Upper lobe of left lung (tissue), 6 donors: ENCODE results near the gene SEMA3A. TPM values are rescaled to one million over a fixed set of nuclear protein-coding genes. Genes with fewer than 3 reads are reported as not detected.

ENCODE experiments used
- ATAC-seq, 2 donors: fragments of 200-7000 bp; cut with Tn5 transposase; one replicate each; pipeline ENCODE4 v1.9.1; 2022; ENCODE audit warnings: mild to moderate bottlenecking in 2 of 2, moderate library complexity in 2 of 2; ENCODE audit not compliant: low FRiP score in 2 of 2
- DNase-seq, 2 donors: peaks; one replicate each; pipeline ENCODE4 v3.0.0-alpha.2; 2019 to 2020
- H3K27ac ChIP-seq, 4 donors: fragments of 200-600 bp; sonication (generic); one replicate each; pipeline ENCODE4 v1.5.1; 2016 to 2019
- H3K27me3 ChIP-seq, 4 donors: fragments of 200-600 bp; sonication (generic); one replicate each; pipeline ENCODE4 v1.5.1; 2017 to 2019
- H3K36me3 ChIP-seq, 4 donors: fragments of 200-600 bp; sonication (generic); one replicate each; pipeline ENCODE4 v1.5.1; 2016 to 2019
- H3K4me1 ChIP-seq, 4 donors: fragments of 200-600 bp; sonication (generic); one replicate each; pipeline ENCODE4 v1.5.1; 2018 to 2019
- H3K4me3 ChIP-seq, 4 donors: fragments of 200-600 bp; sonication (generic); one replicate each; pipeline ENCODE4 v1.5.1; 2017 to 2019; ENCODE audit warnings: mild to moderate bottlenecking in 2 of 4, moderate library complexity in 1 of 4
- H3K9me3 ChIP-seq, 4 donors: fragments of 200-600 bp; sonication (generic); one replicate each; pipeline ENCODE4 v1.5.1; 2018 to 2019
- EP300 ChIP-seq, 4 donors: sonication (generic); formaldehyde crosslinking; IDR thresholded peaks; one replicate each; pipeline ENCODE4 v1.5.1; 2017; ENCODE audit warnings: antibody characterized with exemption in 4 of 4, control low read depth in 2 of 4
- POLR2A ChIP-seq, 4 donors: fragments of 450-650 bp; IDR thresholded peaks; one replicate each; pipeline ENCODE4 v1.5.1; 2016 to 2017; ENCODE audit warnings: antibody characterized with exemption in 4 of 4, mild to moderate bottlenecking in 2 of 4
- POLR2AphosphoS5 ChIP-seq, 2 donors: sonication (generic); formaldehyde crosslinking; IDR thresholded peaks; one replicate each; pipeline ENCODE4 v1.5.1; 2017; ENCODE audit warnings: antibody characterized with exemption in 2 of 2
- whole genome bisulfite sequencing, 2 donors: methylation state at CpG; one replicate each; pipeline ENCODE4 v1.1.5; 2017 to 2018; 5-methylcytosine and 5-hydroxymethylcytosine counted together
- total RNA-seq, 6 donors: library from RNA; depleted of rRNA in 4 of 6; stranded (reverse); fragments of >200 nt in 4 of 6; gene quantifications; one replicate each; pipeline versions ENCODE4 v1.1.0 to v1.2.1, GENCODE V29; 2016 to 2021
- TF ChIP-seq, protein P1 (sequence below), 6 experiments: fragments of 450-650 bp in 4 of 6; fragments of 200-600 bp in 2 of 6; sonication (generic) in 2 of 6; IDR thresholded peaks; one replicate each; pipeline ENCODE4 v1.5.1; 2016 to 2019; ENCODE audit warnings: antibody characterized with exemption in 6 of 6
- donor health status: DM: no; HTN: no; CAD: no; lungs with moderate emphysema.
- donor health status: DM: no; HTN: yes; CAD: no; lungs with severe emphysema.

SEMA3A gene
- total RNA-seq, 6 donors from 2014 or later = 1.0 to 8.8 (median 3.1) TPM

DNA sequence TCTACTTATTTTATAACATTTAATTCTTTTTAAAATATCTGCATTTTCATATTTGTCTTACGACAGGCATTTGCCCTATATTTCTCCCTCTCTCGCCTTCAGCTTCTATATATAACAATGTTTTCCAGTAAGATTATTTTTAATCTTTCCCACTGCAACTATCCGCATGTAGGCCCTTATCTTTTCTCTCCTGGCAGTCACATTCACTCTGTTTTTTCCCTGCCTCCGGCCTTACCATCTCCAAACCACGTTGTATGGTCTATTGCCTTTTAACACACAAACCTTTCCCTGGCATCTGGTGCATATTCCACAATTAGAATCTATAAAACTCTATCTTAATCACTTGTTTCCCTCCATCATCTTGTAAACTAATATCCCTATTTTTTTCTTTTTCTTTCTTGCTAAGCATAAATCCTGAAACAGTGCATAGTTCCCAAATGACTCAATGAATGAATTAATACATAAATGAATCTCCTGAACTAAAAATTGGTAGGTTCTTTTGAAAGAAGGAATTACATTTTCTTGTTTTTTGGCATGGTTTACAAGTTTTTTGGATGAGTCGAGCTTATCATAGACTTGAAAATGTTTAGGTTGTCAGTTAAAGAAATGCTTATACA is 173.2 kb downstream of the SEMA3A start:
- DNase-seq (no peak), ATAC-seq (no peak)
- no peaks in the 10 kb centered on the region for H3K36me3 ChIP-seq
- peaks cover 0 to 10% (median 3%) of the 10 kb centered on the region in 4 donors for H3K4me1 ChIP-seq
- TF ChIP-seq POLR2A (IDR thresholded peaks at IDR 0.05) (no peak), EP300 (IDR thresholded peaks at IDR 0.05) (no peak), POLR2AphosphoS5 (IDR thresholded peaks at IDR 0.05) (no peak)
- TF ChIP-seq, protein P1, sequence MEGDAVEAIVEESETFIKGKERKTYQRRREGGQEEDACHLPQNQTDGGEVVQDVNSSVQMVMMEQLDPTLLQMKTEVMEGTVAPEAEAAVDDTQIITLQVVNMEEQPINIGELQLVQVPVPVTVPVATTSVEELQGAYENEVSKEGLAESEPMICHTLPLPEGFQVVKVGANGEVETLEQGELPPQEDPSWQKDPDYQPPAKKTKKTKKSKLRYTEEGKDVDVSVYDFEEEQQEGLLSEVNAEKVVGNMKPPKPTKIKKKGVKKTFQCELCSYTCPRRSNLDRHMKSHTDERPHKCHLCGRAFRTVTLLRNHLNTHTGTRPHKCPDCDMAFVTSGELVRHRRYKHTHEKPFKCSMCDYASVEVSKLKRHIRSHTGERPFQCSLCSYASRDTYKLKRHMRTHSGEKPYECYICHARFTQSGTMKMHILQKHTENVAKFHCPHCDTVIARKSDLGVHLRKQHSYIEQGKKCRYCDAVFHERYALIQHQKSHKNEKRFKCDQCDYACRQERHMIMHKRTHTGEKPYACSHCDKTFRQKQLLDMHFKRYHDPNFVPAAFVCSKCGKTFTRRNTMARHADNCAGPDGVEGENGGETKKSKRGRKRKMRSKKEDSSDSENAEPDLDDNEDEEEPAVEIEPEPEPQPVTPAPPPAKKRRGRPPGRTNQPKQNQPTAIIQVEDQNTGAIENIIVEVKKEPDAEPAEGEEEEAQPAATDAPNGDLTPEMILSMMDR (IDR thresholded peaks at IDR 0.05) = no peak
- no peak overlapping the region for H3K4me3 ChIP-seq
- WGBS, 2 donors = 84 to 86% methylated on average over 6 of the region's 6 CpGs
- no peaks in the 10 kb centered on the region for H3K27me3 ChIP-seq
- H3K9me3 ChIP-seq = no peaks in the 10 kb centered on the region
- no peak overlapping the region for H3K27ac ChIP-seq

DNA sequence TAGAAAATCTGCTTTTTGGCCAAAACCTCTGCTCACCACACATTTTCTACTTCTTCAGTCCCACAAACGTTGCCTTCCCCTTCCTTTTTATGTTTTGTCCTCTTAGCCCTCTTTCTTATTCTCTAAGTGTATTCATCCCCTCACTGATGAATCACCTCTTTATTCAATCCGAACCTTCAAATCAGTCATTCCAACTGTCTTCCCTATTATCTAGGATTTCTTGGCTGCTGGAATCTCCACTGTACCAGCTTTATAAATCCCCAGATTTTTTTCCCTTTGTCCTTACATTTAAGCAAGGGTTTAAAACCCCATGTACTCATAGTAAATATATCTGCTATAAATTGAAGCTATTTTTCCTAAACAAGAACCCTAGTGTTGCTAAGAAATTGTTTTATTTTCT is 176.9 kb downstream of the SEMA3A start:
- Histone ChIP-seq H3K4me1 (peaks cover 0 to 2% (median 0%) of the 10 kb centered on the region in 4 donors), H3K9me3 (no peaks in the 10 kb centered on the region), H3K4me3 (no peak overlapping the region), H3K27ac (no peak overlapping the region), H3K27me3 (no peaks in the 10 kb centered on the region), H3K36me3 (no peaks in the 10 kb centered on the region)
- DNase-seq = no peak
- ATAC-seq = no peak
- TF ChIP-seq, protein P1 (IDR thresholded peaks at IDR 0.05) = no peak
- TF ChIP-seq EP300 (IDR thresholded peaks at IDR 0.05) (no peak), POLR2AphosphoS5 (IDR thresholded peaks at IDR 0.05) (no peak), POLR2A (IDR thresholded peaks at IDR 0.05) (no peak)
- WGBS, 2 donors = 67 to 73% methylated on average over 2 of the region's 2 CpGs

DNA sequence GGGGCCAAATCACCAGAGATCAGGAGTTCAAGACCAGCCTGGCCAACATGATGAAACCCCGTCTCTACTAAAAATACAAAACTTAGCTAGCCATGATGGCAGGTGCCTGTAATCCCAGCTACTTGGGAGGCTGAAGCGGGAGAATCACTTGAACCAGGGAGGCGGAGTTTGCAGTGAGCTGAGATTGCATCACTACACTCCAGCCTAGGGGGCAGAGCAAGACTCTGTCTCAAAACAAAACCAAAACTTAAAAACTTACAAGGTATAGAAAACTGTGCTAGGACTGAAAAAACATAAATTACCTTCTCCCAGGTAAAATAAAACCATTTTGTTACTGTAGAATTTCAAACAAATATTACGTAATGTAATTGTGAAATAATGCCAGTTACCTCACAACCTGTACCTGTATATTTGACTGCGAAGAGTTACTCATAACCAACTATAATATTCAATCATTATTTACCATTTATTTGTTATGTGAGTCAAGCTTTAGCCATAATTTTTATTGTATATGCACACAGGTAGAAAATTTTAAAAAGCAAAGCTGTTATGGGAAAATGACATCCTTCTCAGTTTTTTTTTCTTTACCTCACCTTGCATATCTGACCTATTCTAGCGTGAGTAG is 180.9 kb downstream of the SEMA3A start:
- Histone ChIP-seq H3K27me3 (no peaks in the 10 kb centered on the region), H3K4me3 (no peak overlapping the region), H3K27ac (no peak overlapping the region), H3K4me1 (no peaks in the 10 kb centered on the region), H3K36me3 (no peaks in the 10 kb centered on the region), H3K9me3 (no peaks in the 10 kb centered on the region)
- 84 to 85% methylated on average over 6 of the region's 6 CpGs for WGBS, 2 donors
- ATAC-seq = no peak
- DNase-seq = peak in 1 of 2 donors; percentile 59
- TF ChIP-seq, protein P1 (IDR thresholded peaks at IDR 0.05) = no peak
- no peak for TF ChIP-seq POLR2AphosphoS5 (IDR thresholded peaks at IDR 0.05)
- TF ChIP-seq POLR2A (IDR thresholded peaks at IDR 0.05) = no peak
- no peak for TF ChIP-seq EP300 (IDR thresholded peaks at IDR 0.05)

DNA sequence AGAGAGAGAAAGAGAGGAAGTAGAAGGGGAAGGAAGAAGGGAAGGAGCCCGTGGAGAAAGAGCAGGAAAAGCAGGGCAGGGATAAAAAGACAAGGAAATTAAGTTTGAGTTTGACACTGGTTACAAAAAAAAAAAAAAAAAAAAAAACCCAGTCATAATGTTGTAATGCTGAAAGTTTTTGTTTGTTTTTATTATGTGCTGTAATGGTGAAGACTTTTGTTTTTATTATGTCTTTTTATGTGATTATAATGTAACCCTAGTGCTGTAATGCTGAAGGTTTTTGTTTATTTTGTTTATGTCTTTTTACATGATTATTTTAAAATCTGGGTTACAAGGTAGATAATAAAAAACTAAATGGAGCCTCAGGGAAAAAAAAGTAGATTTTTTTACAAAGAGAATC is 184.8 kb downstream of the SEMA3A start:
- Histone ChIP-seq H3K4me1 (no peaks in the 10 kb centered on the region), H3K9me3 (no peaks in the 10 kb centered on the region), H3K27me3 (no peaks in the 10 kb centered on the region), H3K27ac (no peak overlapping the region), H3K36me3 (no peaks in the 10 kb centered on the region), H3K4me3 (no peak overlapping the region)
- no peak for TF ChIP-seq EP300 (IDR thresholded peaks at IDR 0.05)
- TF ChIP-seq, protein P1 (IDR thresholded peaks at IDR 0.05) = no peak
- TF ChIP-seq POLR2A (IDR thresholded peaks at IDR 0.05) = no peak
- TF ChIP-seq POLR2AphosphoS5 (IDR thresholded peaks at IDR 0.05) = no peak
- no CpG with 5 or more reads among the region's 1 CpG for WGBS, 2 donors
- no peak for ATAC-seq
- DNase-seq = no peak

DNA sequence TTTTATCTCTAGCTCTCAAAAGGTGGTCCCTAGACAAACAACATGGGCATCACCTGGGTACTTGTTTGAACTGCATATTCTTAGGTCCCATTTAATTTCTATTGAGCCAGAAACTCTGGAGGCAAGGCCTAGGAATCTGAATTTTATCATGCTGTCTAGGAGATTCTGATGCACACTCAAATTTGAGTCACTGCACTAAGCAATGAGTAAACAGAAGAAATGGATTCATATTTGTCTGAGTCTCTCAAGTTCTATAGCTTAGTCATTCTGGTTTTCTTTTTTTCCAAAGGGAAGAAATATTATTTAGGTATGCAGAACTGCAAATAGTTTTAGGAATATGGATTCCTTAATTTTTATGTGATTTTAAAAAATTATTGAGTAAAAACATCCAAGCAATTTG is 185.5 kb downstream of the SEMA3A start:
- TF ChIP-seq POLR2A (IDR thresholded peaks at IDR 0.05) = no peak
- TF ChIP-seq POLR2AphosphoS5 (IDR thresholded peaks at IDR 0.05) = no peak
- no peak for TF ChIP-seq EP300 (IDR thresholded peaks at IDR 0.05)
- TF ChIP-seq, protein P1 (IDR thresholded peaks at IDR 0.05) = no peak
- H3K4me3 ChIP-seq = no peak overlapping the region
- H3K27ac ChIP-seq = no peak overlapping the region
- H3K4me1 ChIP-seq = no peaks in the 10 kb centered on the region
- ATAC-seq (no peak), DNase-seq (no peak)
- H3K27me3 ChIP-seq = no peaks in the 10 kb centered on the region
- no peaks in the 10 kb centered on the region for H3K36me3 ChIP-seq
- no peaks in the 10 kb centered on the region for H3K9me3 ChIP-seq
